CD8-positive, alpha-beta memory T cell (primary cell): Measurements from ENCODE around the gene KLHDC7B. TPM values are rescaled to one million over a fixed set of nuclear protein-coding genes. Genes with fewer than 3 reads are reported as not detected.

ENCODE experiments used
- CTCF ChIA-PET: fragments of 350-600 bp; sonication (Branson Sonifier 250); formaldehyde crosslinking; loops from one replicate; lab custom pipeline; 2021; ENCODE audit warnings: antibody characterized with exemption; lab: Charles Lee
- POLR2A ChIA-PET: fragments of 350-600 bp; sonication (Branson Sonifier 250); formaldehyde crosslinking; loops from one replicate; lab custom pipeline; 2021; ENCODE audit warnings: antibody characterized with exemption; lab: Charles Lee
- DNase-seq, 5 donors: peaks; one replicate each; pipeline versions ENCODE4 v3.0.0 to v3.0.0-alpha.2; 2020 to 2022; ENCODE audit warnings: mixed read lengths in 1 of 5
- H3K27ac ChIP-seq: one replicate; pipeline ENCODE4 v1.7.0; 2013; ENCODE audit warnings: low read depth, mild to moderate bottlenecking, low read length, moderate library complexity
- H3K27me3 ChIP-seq: 2 replicates; pipeline ENCODE4 v1.7.0; 2013; ENCODE audit warnings: low read length, mild to moderate bottlenecking; ENCODE audit not compliant: insufficient read depth, poor library complexity, severe bottlenecking
- H3K36me3 ChIP-seq: 2 replicates; pipeline ENCODE4 v1.7.0; 2013; ENCODE audit warnings: mild to moderate bottlenecking, low read length, moderate library complexity; ENCODE audit not compliant: insufficient read depth
- H3K4me1 ChIP-seq: 2 replicates; pipeline ENCODE4 v1.7.0; 2013; ENCODE audit warnings: mild to moderate bottlenecking, low read length, moderate library complexity; ENCODE audit not compliant: insufficient read depth
- H3K4me3 ChIP-seq: 2 replicates; pipeline ENCODE4 v1.7.0; 2013; ENCODE audit warnings: mild to moderate bottlenecking, low read length
- H3K9me3 ChIP-seq: 2 replicates; pipeline ENCODE4 v1.7.0; 2013; ENCODE audit warnings: mild to moderate bottlenecking, low read length
- H3K27ac Mint-ChIP-seq, 8 donors: one replicate each; pipeline ENCODE4 v1.8.0; 2020 to 2021; ENCODE audit warnings: mixed read lengths in 8 of 8, mild to moderate bottlenecking in 6 of 8, inconsistent platforms in 3 of 8, moderate library complexity in 3 of 8
- H3K27me3 Mint-ChIP-seq, 2 donors: one replicate each; pipeline ENCODE4 v1.8.0; 2020 to 2021; ENCODE audit warnings: mixed read lengths in 2 of 2, mild to moderate bottlenecking in 1 of 2, moderate library complexity in 1 of 2
- H3K36me3 Mint-ChIP-seq, 3 donors: one replicate each; pipeline ENCODE4 v1.8.0; 2020 to 2021; ENCODE audit warnings: mixed read lengths in 3 of 3, inconsistent platforms in 1 of 3, mild to moderate bottlenecking in 1 of 3
- H3K4me1 Mint-ChIP-seq, 3 donors: one replicate each; pipeline ENCODE4 v1.8.0; 2020 to 2021; ENCODE audit warnings: mixed read lengths in 3 of 3, inconsistent platforms in 1 of 3, mild to moderate bottlenecking in 1 of 3
- H3K4me3 Mint-ChIP-seq, 7 donors: one replicate each; pipeline ENCODE4 v1.8.0; 2020 to 2021; ENCODE audit warnings: mixed read lengths in 7 of 7, mild to moderate bottlenecking in 6 of 7, moderate library complexity in 4 of 7, inconsistent platforms in 2 of 7
- H3K9me3 Mint-ChIP-seq, 5 donors: one replicate each; pipeline ENCODE4 v1.8.0; 2020 to 2022; ENCODE audit warnings: mixed read lengths in 5 of 5, mild to moderate bottlenecking in 3 of 5, moderate library complexity in 2 of 5, inconsistent platforms in 1 of 5
- polyA plus RNA-seq: library from polyadenylated mRNA; unstranded; fragments of 300-500 nt; fragmentation: Illumina TruSeq; gene quantifications from one replicate; pipeline ENCODE4 v1.2.3, GENCODE V29; 2021
- total RNA-seq, 2 experiments: library from RNA; stranded (reverse); gene quantifications; one replicate each; pipeline ENCODE4 v1.2.3, GENCODE V29; 2021

The KLHDC7B gene
- total and polyA plus RNA-seq, 3 experiments from 2014 or later, result 5.1 to 8.1 (median 6.2) TPM

DNA sequence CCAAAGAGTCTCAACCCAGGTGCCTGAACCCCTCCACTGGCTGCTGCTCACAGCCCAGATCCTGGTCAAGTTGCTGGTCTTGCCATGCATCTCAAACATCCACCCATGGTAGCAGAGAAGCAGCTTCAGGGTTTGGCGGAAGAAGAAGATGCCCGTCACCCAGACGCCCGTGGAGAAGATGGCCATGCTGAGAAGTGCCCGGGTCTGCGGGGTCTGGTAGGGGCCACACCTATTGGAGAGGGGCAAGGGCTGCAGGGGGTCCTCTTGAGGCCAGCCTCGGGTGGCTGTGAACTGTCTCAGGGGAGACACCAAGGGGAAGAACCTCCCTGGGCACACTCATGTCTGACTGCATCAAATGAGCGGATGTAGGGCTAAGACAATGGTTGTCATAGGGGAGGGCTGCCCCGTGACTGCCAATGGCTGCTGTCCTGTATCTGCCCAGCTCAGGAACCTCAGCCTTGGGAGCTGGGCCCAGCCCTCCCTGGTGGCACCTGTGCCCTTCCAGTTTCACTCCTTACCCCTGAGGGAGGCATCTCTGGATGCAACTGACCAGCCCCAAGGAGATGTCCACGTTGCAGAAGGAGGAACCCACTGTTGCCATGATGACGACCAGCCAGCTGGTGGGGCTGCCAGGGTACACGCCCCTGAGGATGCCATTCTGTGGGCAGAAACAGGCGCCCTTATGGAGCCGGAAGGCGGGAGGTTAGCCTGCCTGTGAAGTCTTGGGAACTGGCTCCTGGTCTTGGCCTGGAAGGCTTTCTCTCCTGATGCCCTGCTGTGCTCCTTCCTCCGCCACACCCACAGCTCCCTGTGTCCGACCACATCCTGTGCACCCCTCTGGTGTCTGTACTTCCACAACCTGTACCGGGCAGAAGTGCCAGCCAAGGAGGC, 31.4 kb downstream of the KLHDC7B start:
- H3K36me3 ChIP-seq, result peaks cover 5% of the 10 kb centered on the region
- no peak overlapping the region for H3K27ac ChIP-seq
- Mint-ChIP-seq H3K27ac (peak overlapping the region in 4 of 8 donors; percentile 12 to 78 (median 22)), H3K27me3 (no peaks in the 10 kb centered on the region), H3K4me3 (peak overlapping the region in 2 of 7 donors; percentile 15), H3K4me1 (peaks cover 8 to 29% (median 15%) of the 10 kb centered on the region in 3 donors), H3K9me3 (no peaks in the 10 kb centered on the region), H3K36me3 (peaks cover 0 to 42% (median 2%) of the 10 kb centered on the region in 3 donors)
- H3K9me3 ChIP-seq, result no peaks in the 10 kb centered on the region
- ChIA-PET POLR2A (interaction anchor here (0.6 kb wide), 1 partner anchor 12 kb away, joined by 4 read pairs; no protein-coding TSS in a partner anchor), CTCF (interaction anchor here (1.2 to 2.4 kb wide), 3 partner anchors 14 to 52 kb away, joined by 5 to 6 read pairs (median 6); partner anchors contain the start of genes SCO2 and SYCE3)
- no peaks in the 10 kb centered on the region for H3K27me3 ChIP-seq
- no peak overlapping the region for H3K4me3 ChIP-seq
- DNase-seq, result no peak
- peaks cover 12% of the 10 kb centered on the region for H3K4me1 ChIP-seq

DNA sequence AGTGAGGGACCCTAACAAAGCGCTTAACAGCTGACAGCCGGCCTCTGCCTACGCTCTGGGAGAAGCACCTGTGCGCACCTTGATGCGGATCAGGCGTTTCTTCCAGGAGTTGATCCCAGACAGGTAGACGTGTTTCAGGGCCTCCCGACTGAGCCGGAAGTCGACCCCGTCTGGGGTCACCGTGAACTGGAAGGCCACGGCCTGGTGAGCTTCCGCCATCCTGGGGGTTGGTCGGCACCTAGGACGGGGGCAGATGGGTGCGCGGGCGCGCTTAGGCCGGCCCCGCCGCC, 31.9 kb downstream of the KLHDC7B start:
- Mint-ChIP-seq H3K9me3 (no peaks in the 10 kb centered on the region), H3K36me3 (peaks cover 0 to 37% (median 2%) of the 10 kb centered on the region in 3 donors), H3K27ac (peak overlapping the region in 2 of 8 donors; percentile 12 to 78), H3K27me3 (no peaks in the 10 kb centered on the region), H3K4me3 (peak overlapping the region in 2 of 7 donors; percentile 15), H3K4me1 (peaks cover 8 to 31% (median 16%) of the 10 kb centered on the region in 3 donors)
- Histone ChIP-seq H3K27ac (no peak overlapping the region), H3K9me3 (no peaks in the 10 kb centered on the region), H3K4me3 (no peak overlapping the region), H3K27me3 (no peaks in the 10 kb centered on the region), H3K4me1 (peaks cover 12% of the 10 kb centered on the region), H3K36me3 (peaks cover 5% of the 10 kb centered on the region)
- no peak for DNase-seq
- POLR2A ChIA-PET, result no interaction called here
- CTCF ChIA-PET, result interaction anchor here (0.6 to 1.6 kb wide), 3 partner anchors 15 to 43 kb away, joined by 3 to 6 read pairs (median 6); partner anchors contain the start of gene SYCE3

DNA sequence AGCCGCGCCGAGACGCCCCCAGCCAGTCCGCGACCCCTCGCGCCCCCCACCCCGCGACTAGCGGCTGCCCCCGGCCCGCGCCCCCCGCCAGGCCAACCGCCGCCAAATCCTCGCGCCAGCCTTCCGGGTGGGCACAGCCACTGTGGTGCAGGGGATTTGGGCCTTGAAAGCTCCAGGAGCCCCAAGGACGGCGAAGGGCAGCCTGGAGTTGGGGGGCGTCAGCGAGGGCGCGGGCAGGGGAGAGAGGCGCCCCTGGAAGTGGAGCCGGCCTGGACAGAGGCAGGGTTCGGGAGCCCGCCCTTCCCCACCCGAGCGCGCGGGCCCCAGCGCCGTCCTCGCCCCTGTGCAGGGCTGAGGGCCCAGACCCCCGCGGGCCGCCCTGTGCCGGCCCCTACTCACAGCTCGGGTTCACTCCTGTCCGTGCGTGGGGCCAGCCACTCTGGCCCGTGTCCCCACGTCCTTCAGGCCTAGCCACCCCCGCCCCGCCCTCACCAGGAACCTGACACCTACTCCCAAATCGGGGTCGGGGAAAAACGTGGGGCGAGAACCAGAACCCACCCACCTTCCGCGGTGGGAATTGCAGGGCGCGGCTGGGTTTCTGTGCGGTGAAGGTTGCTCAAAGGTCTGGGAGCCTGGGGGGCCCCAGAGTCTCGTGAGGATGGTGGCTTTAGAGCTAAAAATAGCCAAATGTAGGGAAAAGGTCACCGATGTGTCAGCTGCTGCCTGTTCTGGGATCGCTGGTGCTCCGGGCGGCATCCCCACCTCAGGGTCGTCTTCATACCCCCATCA, 32.5 kb downstream of the KLHDC7B start, which contains the start of gene CPT1B:
TSS of gene CPT1B (minus strand) at position 441 of the 789 bp plus-strand sequence. CDS start 512 bp downstream, outside the sequence.
- Histone ChIP-seq H3K4me3 (no peak within 1 kb of the TSS), H3K9me3 (no peaks in the 10 kb centered on the region), H3K27ac (no peak within 1 kb of the TSS), H3K27me3 (no peaks in the 10 kb centered on the region), H3K36me3 (peaks cover 5% of the 10 kb centered on the region), H3K4me1 (peaks cover 12% of the 10 kb centered on the region)
- peaks cover 8 to 34% (median 18%) of the 10 kb centered on the region in 3 donors for H3K4me1 Mint-ChIP-seq
- H3K27me3 Mint-ChIP-seq, result no peaks in the 10 kb centered on the region
- peaks cover 0 to 39% (median 2%) of the 10 kb centered on the region in 3 donors for H3K36me3 Mint-ChIP-seq
- CTCF ChIA-PET, result interaction anchor here (0.6 to 1.6 kb wide), 4 partner anchors 9 to 43 kb away, joined by 3 to 6 read pairs (median 3); no protein-coding TSS in a partner anchor
- no peaks in the 10 kb centered on the region for H3K9me3 Mint-ChIP-seq
- H3K4me3 Mint-ChIP-seq, result peak within 1 kb of the TSS in 3 of 7 donors; percentile 15 to 23 (median 15)
- POLR2A ChIA-PET, result interaction anchor here (0.8 kb wide), 1 partner anchor 53 kb away, joined by 3 read pairs; the partner anchor contains the start of gene SCO2
- H3K27ac Mint-ChIP-seq, result peak within 1 kb of the TSS in 3 of 8 donors; percentile 12 to 78 (median 17)
- DNase-seq, result no peak

DNA sequence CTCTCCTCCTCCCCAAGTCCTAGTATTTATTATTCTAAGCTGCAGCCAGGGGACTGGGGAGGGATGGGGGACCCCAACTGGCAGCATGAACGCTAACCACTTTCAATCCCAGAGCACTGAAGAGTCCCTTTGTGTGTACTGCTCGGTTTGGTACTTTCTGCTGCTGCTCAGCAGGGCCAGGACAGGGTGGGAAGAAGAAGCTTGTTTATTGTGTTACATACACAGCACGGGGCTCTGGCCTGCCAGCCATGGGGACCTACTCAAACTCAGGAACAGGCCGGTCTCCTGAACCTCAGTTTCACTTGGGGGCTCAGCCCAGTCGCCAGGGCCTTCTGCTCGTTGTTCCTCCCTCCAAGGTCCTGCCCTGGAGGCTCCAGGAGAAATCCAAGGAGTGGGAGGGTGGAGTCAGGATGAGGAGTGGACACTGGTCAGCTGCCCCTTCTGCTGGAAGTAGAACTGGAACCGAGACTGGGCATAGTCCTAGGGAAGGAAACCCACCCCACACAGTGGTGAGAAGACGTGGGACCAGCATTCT, 33.1 kb downstream of the KLHDC7B start:
- Histone ChIP-seq H3K36me3 (peaks cover 5% of the 10 kb centered on the region), H3K27ac (no peak overlapping the region), H3K9me3 (no peaks in the 10 kb centered on the region), H3K4me3 (no peak overlapping the region), H3K27me3 (no peaks in the 10 kb centered on the region), H3K4me1 (peaks cover 19% of the 10 kb centered on the region)
- DNase-seq, result no peak
- Mint-ChIP-seq H3K36me3 (peaks cover 0 to 38% (median 2%) of the 10 kb centered on the region in 3 donors), H3K9me3 (no peaks in the 10 kb centered on the region), H3K27me3 (no peaks in the 10 kb centered on the region), H3K4me3 (peak overlapping the region in 1 of 7 donors; percentile 23), H3K4me1 (peaks cover 15 to 40% (median 23%) of the 10 kb centered on the region in 3 donors), H3K27ac (no peak overlapping the region)
- ChIA-PET CTCF (interaction anchor here (1.0 to 1.2 kb wide), 2 partner anchors 9 to 16 kb away, joined by 3 read pairs; no protein-coding TSS in a partner anchor), POLR2A (interaction anchor here (0.8 kb wide), 1 partner anchor 53 kb away, joined by 3 read pairs; the partner anchor contains the start of gene SCO2)

DNA sequence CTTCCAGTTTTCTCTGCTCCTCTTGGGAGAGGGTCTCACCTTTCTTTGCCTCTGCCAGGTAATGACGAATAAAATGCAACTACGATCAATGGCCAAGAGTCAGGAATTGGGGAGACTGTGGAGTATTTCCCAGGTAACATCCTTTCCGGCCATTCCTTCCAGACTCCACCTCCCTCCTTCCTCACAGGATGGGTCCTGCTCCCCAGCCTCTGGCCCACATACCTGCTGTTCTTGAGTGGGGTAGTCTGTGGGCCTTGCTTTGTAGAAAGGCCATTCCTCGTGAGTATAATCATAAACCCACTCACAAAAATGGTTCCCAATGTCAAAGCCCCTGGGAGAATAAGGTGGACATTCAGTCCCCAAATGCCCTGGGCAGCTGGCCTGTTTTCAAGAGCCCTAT, 34.1 kb downstream of the KLHDC7B start:
- POLR2A ChIA-PET, result no interaction called here
- peaks cover 0 to 33% (median 0%) of the 10 kb centered on the region in 3 donors for H3K36me3 Mint-ChIP-seq
- DNase-seq, result no peak
- Histone ChIP-seq H3K36me3 (peaks cover 5% of the 10 kb centered on the region), H3K4me1 (peaks cover 19% of the 10 kb centered on the region), H3K27me3 (no peaks in the 10 kb centered on the region), H3K9me3 (no peaks in the 10 kb centered on the region), H3K27ac (no peak overlapping the region), H3K4me3 (no peak overlapping the region)
- H3K4me1 Mint-ChIP-seq, result peaks cover 16 to 45% (median 23%) of the 10 kb centered on the region in 3 donors
- peak overlapping the region in 2 of 7 donors; percentile 23 to 50 for H3K4me3 Mint-ChIP-seq
- H3K9me3 Mint-ChIP-seq, result no peaks in the 10 kb centered on the region
- H3K27me3 Mint-ChIP-seq, result no peaks in the 10 kb centered on the region
- H3K27ac Mint-ChIP-seq, result peak overlapping the region in 3 of 8 donors; percentile 39 to 79 (median 69)
- CTCF ChIA-PET, result no interaction called here

DNA sequence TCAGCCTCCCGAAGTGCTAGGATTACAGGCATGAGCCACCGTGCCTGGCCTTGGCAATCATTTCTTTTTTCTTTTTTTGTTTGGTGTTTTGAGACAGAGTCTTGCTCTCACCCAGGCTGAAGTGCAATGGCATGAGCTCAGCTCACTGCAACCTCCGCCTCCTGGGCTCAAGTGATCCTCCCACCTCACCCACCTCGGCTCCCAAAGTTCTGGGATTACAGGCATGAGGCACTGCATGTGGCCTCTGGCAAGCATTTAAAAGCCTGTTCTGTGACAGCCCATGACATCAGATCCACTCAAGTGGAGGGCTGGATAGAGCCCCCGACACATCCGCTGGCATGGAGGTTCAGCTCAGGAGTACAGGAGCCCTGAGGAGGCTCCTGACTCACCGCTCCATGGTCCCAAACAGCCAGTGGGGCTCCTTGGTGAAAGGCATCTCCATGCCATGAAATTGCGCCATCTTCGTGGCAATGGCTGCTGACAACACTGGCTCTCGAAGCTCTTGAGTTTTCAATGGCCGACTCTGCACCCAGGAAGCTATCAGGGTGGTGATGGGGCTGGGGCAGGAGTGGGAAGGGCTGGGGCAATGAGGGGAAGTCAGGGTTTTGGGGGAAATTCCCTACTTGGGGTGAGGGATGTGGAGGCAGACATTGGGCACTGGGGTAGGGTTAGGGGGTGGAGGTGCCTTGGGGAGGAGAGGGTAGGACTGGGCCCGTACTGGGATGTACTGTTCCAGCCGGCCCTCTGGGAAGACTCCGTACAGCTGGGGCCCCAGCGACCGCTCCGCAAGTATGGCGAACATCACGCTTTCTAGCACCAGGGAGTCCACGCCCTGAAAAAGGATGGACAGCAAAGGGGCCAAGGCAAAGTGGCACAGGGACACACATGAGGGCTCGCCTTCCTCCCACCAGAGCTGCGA, 35.6 kb downstream of the KLHDC7B start:
- no peaks in the 10 kb centered on the region for H3K9me3 Mint-ChIP-seq
- ChIA-PET CTCF (interaction anchor here (1.2 to 2.9 kb wide), 5 partner anchors 16 to 56 kb away, joined by 3 to 18 read pairs (median 5); partner anchors contain the start of genes SCO2 and SYCE3), POLR2A (interaction anchor here (0.6 to 1.9 kb wide), 4 partner anchors 33 to 67 kb away, joined by 3 to 14 read pairs (median 8); partner anchors contain the start of gene SCO2)
- Histone ChIP-seq H3K36me3 (peaks cover 5% of the 10 kb centered on the region), H3K9me3 (no peaks in the 10 kb centered on the region), H3K27ac (peak overlapping the region; percentile 94), H3K4me1 (peaks cover 19% of the 10 kb centered on the region), H3K27me3 (no peaks in the 10 kb centered on the region), H3K4me3 (peak overlapping the region; percentile 83)
- H3K27me3 Mint-ChIP-seq, result no peaks in the 10 kb centered on the region
- H3K27ac Mint-ChIP-seq, result peak overlapping the region in 6 of 8 donors; percentile 79 to 96 (median 88)
- peaks cover 0 to 25% (median 0%) of the 10 kb centered on the region in 3 donors for H3K36me3 Mint-ChIP-seq
- H3K4me1 Mint-ChIP-seq, result peaks cover 16 to 42% (median 23%) of the 10 kb centered on the region in 3 donors
- DNase-seq, result no peak
- peak overlapping the region; percentile 85 to 94 (median 89) for H3K4me3 Mint-ChIP-seq
